HEK293T (cell line): Measurements from ENCODE around the gene RELT.

ENCODE experiments used
- CTCF ChIA-PET: fragments of 350-600 bp; formaldehyde crosslinking; extraction: SDS; loops from one replicate; lab custom pipeline; 2021; ENCODE audit warnings: antibody characterized with exemption, inconsistent platforms; lab: Yijun Ruan, JAX
- POLR2A ChIA-PET: fragments of 350-600 bp; formaldehyde crosslinking; extraction: SDS; loops from one replicate; lab custom pipeline; 2020; ENCODE audit warnings: antibody characterized with exemption, inconsistent platforms; lab: Yijun Ruan, JAX
- DNase-seq: peaks from one replicate; pipeline ENCODE4 v3.0.0; 2012; ENCODE audit warnings: mixed read lengths; ENCODE audit errors: extremely low spot score
- ARNT ChIP-seq: fragments of 450-650 bp; IDR thresholded peaks from 2 replicates; pipeline ENCODE4 v1.6.1; 2017; ENCODE audit warnings: mild to moderate bottlenecking
- BHLHE40 ChIP-seq: fragments of 450-650 bp; IDR thresholded peaks from 2 replicates; pipeline ENCODE4 v1.6.1; 2016; ENCODE audit warnings: mild to moderate bottlenecking, moderate library complexity, borderline replicate concordance
- CTBP1 ChIP-seq: fragments of 450-650 bp; IDR thresholded peaks from 2 replicates; pipeline ENCODE4 v1.6.1; 2016; ENCODE audit warnings: borderline replicate concordance
- ELF4 ChIP-seq: fragments of 450-650 bp; IDR thresholded peaks from 2 replicates; pipeline ENCODE4 v1.6.1; 2017; ENCODE audit warnings: antibody characterized with exemption
- FOXA1 ChIP-seq: fragments of 450-650 bp; IDR thresholded peaks from 2 replicates; pipeline ENCODE4 v1.6.1; 2016; ENCODE audit warnings: mild to moderate bottlenecking
- FOXK2 ChIP-seq: fragments of 450-650 bp; IDR thresholded peaks from 2 replicates; pipeline ENCODE4 v1.6.1; 2016; ENCODE audit warnings: mild to moderate bottlenecking
- FOXM1 ChIP-seq: fragments of 450-650 bp; IDR thresholded peaks from 2 replicates; pipeline ENCODE4 v1.6.1; 2017; ENCODE audit warnings: mild to moderate bottlenecking, borderline replicate concordance
- HDGF ChIP-seq: fragments of 450-650 bp; IDR thresholded peaks from 2 replicates; pipeline ENCODE4 v1.6.1; 2017; ENCODE audit warnings: antibody characterized with exemption, borderline replicate concordance
- L3MBTL2 ChIP-seq: fragments of 450-650 bp; conservative IDR thresholded peaks from 2 replicates; pipeline ENCODE4 v1.6.1; 2016; ENCODE audit warnings: mild to moderate bottlenecking
- LEF1 ChIP-seq: fragments of 450-650 bp; IDR thresholded peaks from 2 replicates; pipeline ENCODE4 v1.6.1; 2017; ENCODE audit warnings: mild to moderate bottlenecking, borderline replicate concordance
- NFRKB ChIP-seq: fragments of 450-650 bp; IDR thresholded peaks from 2 replicates; pipeline ENCODE4 v1.6.1; 2016; ENCODE audit warnings: mild to moderate bottlenecking, moderate library complexity
- PKNOX1 ChIP-seq: fragments of 450-650 bp; IDR thresholded peaks from 2 replicates; pipeline ENCODE4 v1.6.1; 2016
- SP1 ChIP-seq: fragments of 450-650 bp; IDR thresholded peaks from 2 replicates; pipeline ENCODE4 v1.6.1; 2017
- SUZ12 ChIP-seq: fragments of 450-650 bp; IDR thresholded peaks from 2 replicates; pipeline ENCODE4 v1.6.1; 2016; ENCODE audit warnings: mild to moderate bottlenecking
- TARDBP ChIP-seq: fragments of 450-650 bp; IDR thresholded peaks from 2 replicates; pipeline ENCODE4 v1.6.1; 2016
- ZNF384 ChIP-seq: fragments of 450-650 bp; IDR thresholded peaks from 2 replicates; pipeline ENCODE4 v1.6.1; 2016

RELT gene

GRCh38 chr11:73384531-73384871 is 8.3 kb downstream of the RELT start:
- ChIA-PET CTCF (interaction anchor here (1.3 to 2.7 kb wide), 3 partner anchors 9 to 34 kb away, joined by 5 to 14 read pairs (median 7); no protein-coding TSS in a partner anchor), POLR2A (no interaction called here)
- no peak for TF ChIP-seq TARDBP
- TF ChIP-seq PKNOX1: no peak
- no peak for TF ChIP-seq SUZ12
- TF ChIP-seq BHLHE40: no peak
- DNase-seq: no peak

DNA sequence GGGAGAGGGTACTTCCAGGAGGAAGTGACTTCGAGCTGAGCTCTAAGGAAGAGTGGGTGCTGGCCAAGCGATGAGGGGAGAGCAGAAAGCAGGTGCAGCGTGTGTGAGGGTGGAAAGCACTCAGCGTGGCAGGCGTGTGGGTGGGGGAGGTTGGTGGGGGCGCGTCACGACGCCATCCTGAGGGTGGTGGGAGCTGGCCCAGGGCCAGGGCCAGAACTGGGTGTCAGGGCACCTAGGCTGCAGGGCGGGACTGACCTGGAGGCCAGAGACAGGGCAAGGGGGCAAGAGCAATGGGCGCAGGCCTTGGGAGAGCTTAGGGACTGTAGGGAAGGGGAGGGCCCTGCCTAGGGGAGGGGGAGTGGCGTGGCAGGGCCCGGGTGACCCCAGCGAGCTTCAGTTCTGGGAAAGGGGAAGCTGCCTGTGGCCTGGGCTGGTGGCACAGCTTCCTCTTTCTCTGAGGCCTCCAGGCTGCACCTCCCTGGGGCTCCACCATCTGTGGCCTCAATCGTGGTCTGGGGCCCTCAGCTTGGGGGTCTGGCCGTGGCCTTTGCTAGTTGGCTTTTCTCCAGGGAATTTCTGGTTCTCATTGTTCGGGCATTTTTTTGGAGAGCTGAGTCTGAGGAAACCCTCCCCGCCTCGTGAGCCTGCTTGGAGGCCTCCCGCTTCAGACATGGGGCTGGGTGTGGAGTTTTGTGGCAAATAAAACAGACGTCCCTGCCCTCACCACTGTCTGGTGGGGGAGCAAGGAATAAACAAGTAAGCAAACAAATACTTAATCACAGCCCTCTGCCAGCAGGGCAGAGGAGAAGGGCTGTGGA is 8.9 kb downstream of the RELT start:
- no peak for DNase-seq
- POLR2A ChIA-PET: no interaction called here
- no peak for TF ChIP-seq ZNF384
- CTCF ChIA-PET: interaction anchor here (0.6 to 2.7 kb wide), 4 partner anchors 8 to 276 kb away, joined by 3 to 14 read pairs (median 6); no protein-coding TSS in a partner anchor

GRCh38 chr11:73386016-73386415 is 9.8 kb downstream of the RELT start:
- DNase-seq: no peak
- ChIA-PET CTCF (interaction anchor here (2.1 to 2.7 kb wide), 2 partner anchors 7 to 35 kb away, joined by 7 to 14 read pairs; no protein-coding TSS in a partner anchor), POLR2A (no interaction called here)
- no peak for TF ChIP-seq ARNT
- no peak for TF ChIP-seq NFRKB
- TF ChIP-seq FOXA1: no peak

DNA sequence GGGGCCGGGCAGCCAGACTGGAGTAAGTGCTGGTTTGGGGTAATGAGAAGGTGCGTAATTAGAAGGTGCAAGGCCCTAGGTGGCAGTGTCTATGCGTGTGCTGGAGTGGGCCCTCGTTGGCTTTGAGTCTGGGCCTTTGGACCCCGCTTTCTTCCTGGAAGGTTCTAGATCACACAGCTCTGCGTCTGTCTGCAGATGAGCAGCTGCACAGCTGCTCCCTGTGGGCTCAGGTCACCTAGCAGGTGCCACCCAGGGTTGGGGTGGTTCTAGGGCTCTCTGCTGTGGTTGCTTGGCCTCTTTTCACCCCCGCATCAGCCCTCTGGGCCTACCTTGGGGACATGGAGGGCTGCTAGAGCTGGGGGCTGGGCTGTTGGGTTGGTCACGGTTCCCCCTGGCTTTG is 10.3 kb downstream of the RELT start:
- CTCF ChIA-PET: interaction anchor here (2.1 kb wide), 1 partner anchor 36 kb away, joined by 7 read pairs; no protein-coding TSS in a partner anchor
- TF ChIP-seq TARDBP: no peak
- no peak for TF ChIP-seq ARNT
- no peak for TF ChIP-seq NFRKB
- TF ChIP-seq BHLHE40: no peak
- TF ChIP-seq SP1: no peak
- TF ChIP-seq SUZ12: no peak
- TF ChIP-seq CTBP1: no peak
- no peak for TF ChIP-seq FOXM1
- POLR2A ChIA-PET: no interaction called here
- no peak for DNase-seq

GRCh38 chr11:73387594-73388264 is 11.5 kb downstream of the RELT start:
- TF ChIP-seq FOXK2: no peak
- TF ChIP-seq L3MBTL2: peak; percentile 38
- TF ChIP-seq ARNT: no peak
- TF ChIP-seq FOXM1: no peak
- POLR2A ChIA-PET: no interaction called here
- CTCF ChIA-PET: interaction anchor here (1.0 kb wide), 1 partner anchor 36 kb away, joined by 3 read pairs; no protein-coding TSS in a partner anchor
- DNase-seq: peak; percentile 55

DNA sequence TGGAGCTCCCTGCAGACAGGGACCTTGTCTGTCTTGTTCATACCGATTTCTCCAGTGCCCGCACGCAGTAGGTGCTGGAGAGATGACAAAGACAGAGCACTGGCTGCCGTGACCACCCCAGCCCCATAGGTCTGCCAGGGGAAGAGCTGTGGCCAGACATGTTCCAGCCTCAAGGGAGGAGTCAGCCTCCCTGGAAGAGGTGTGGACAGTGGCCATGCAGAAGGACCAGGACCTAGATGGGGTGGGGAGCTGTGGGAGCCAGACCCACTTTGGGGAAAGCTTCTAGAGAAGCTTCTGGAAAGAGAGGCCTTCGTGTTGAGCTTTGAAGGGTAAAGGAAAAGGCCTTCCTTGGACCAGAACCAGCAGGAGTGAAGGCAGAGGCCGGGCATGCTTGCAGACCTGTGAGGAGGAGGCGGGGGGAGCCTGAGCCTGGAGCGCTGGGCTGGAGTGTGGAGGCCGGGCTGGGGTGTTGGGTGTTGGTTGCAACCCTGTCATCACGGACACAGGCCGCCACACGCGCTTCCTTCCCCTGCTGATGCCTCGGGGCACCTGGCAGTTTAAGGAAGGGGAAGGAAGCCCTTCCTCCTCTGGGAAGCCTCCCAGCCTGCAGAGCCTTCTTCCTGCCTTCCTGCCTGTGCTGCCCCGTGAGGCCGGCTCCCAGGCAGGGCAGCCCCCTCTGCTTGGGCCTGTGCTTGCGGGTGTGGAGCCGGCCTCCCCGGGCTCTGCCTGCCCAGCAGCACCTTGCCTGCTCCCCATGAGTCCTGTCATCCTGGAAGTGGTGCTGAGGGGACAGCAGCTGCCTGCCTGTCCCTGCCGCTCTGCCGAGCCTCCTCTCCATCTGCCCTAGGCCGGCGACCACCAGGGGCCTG is 12.3 kb downstream of the RELT start:
- POLR2A ChIA-PET: interaction anchor here (1.0 kb wide), 1 partner anchor 9 kb away, joined by 4 read pairs; no protein-coding TSS in a partner anchor
- CTCF ChIA-PET: interaction anchor here (1.0 kb wide), 1 partner anchor 37 kb away, joined by 3 read pairs; no protein-coding TSS in a partner anchor
- no peak for DNase-seq
- TF ChIP-seq HDGF: no peak
- TF ChIP-seq ZNF384: no peak
- TF ChIP-seq CTBP1: no peak
- TF ChIP-seq LEF1: no peak
- no peak for TF ChIP-seq FOXK2
- no peak for TF ChIP-seq NFRKB
- TF ChIP-seq ARNT: no peak
- TF ChIP-seq FOXM1: no peak
- no peak for TF ChIP-seq L3MBTL2
- TF ChIP-seq BHLHE40: no peak
- TF ChIP-seq FOXA1: no peak
- no peak for TF ChIP-seq TARDBP
- TF ChIP-seq ELF4: no peak
- no peak for TF ChIP-seq PKNOX1
- no peak for TF ChIP-seq SUZ12
- TF ChIP-seq SP1: no peak
